ENCODE results near the gene LRP5.
A peak's percentile ranks its signal among the peaks of the same experiment; 100 is the strongest.

LRP5 gene

GRCh38 chr11:68325183-68325906 is 13.0 kb downstream of the LRP5 start:
- Histone ChIP-seq H3K27ac (ENCODE audit: low read length) (no peak overlapping the region), H3K9ac (ENCODE audit: low read length in 2 of 2) (peak overlapping the region in 1 of 2 donors; percentile 5), H3K4me1 (ENCODE audit: control insufficient read depth, insufficient read depth, low read length) (peaks cover 72% of the 10 kb centered on the region), H3K4me3 (ENCODE audit: low read length in 2 of 2) (no peak overlapping the region), H3K9me3 (ENCODE audit: control insufficient read depth in 2 of 2, low read length in 2 of 2) (no peaks in the 10 kb centered on the region), H3K36me3 (ENCODE audit: control insufficient read depth in 2 of 2, insufficient read depth in 2 of 2, low read length in 2 of 2) (no peaks in the 10 kb centered on the region), H3K27me3 (ENCODE audit: control insufficient read depth in 1 of 2, insufficient read depth in 2 of 2, low read length in 2 of 2) (no peaks in the 10 kb centered on the region)

GRCh38 chr11:68325907-68326220 is 13.5 kb downstream of the LRP5 start:
- Histone ChIP-seq H3K27me3 (ENCODE audit: control insufficient read depth in 1 of 2, insufficient read depth in 2 of 2, low read length in 2 of 2) (no peaks in the 10 kb centered on the region), H3K9me3 (ENCODE audit: control insufficient read depth in 2 of 2, low read length in 2 of 2) (no peaks in the 10 kb centered on the region), H3K36me3 (ENCODE audit: control insufficient read depth in 2 of 2, insufficient read depth in 2 of 2, low read length in 2 of 2) (no peaks in the 10 kb centered on the region), H3K4me1 (ENCODE audit: control insufficient read depth, insufficient read depth, low read length) (peaks cover 77% of the 10 kb centered on the region), H3K27ac (ENCODE audit: low read length) (no peak overlapping the region), H3K9ac (ENCODE audit: low read length in 2 of 2) (peak overlapping the region in 1 of 2 donors; percentile 5), H3K4me3 (ENCODE audit: low read length in 2 of 2) (no peak overlapping the region)

GRCh38 chr11:68326334-68327215 is 14.2 kb downstream of the LRP5 start:
- Histone ChIP-seq H3K27me3 (ENCODE audit: control insufficient read depth in 1 of 2, insufficient read depth in 2 of 2, low read length in 2 of 2) (no peaks in the 10 kb centered on the region), H3K27ac (ENCODE audit: low read length) (no peak overlapping the region), H3K9me3 (ENCODE audit: control insufficient read depth in 2 of 2, low read length in 2 of 2) (no peaks in the 10 kb centered on the region), H3K9ac (ENCODE audit: low read length in 2 of 2) (no peak overlapping the region), H3K4me3 (ENCODE audit: low read length in 2 of 2) (no peak overlapping the region), H3K4me1 (ENCODE audit: control insufficient read depth, insufficient read depth, low read length) (peaks cover 79% of the 10 kb centered on the region), H3K36me3 (ENCODE audit: control insufficient read depth in 2 of 2, insufficient read depth in 2 of 2, low read length in 2 of 2) (no peaks in the 10 kb centered on the region)

GRCh38 chr11:68327586-68328370 is 15.4 kb downstream of the LRP5 start:
- Histone ChIP-seq H3K9ac (ENCODE audit: low read length in 2 of 2) (no peak overlapping the region), H3K27ac (ENCODE audit: low read length) (no peak overlapping the region), H3K36me3 (ENCODE audit: control insufficient read depth in 2 of 2, insufficient read depth in 2 of 2, low read length in 2 of 2) (no peaks in the 10 kb centered on the region), H3K4me1 (ENCODE audit: control insufficient read depth, insufficient read depth, low read length) (peaks cover 81% of the 10 kb centered on the region), H3K4me3 (ENCODE audit: low read length in 2 of 2) (peak overlapping the region; percentile 43 to 47), H3K27me3 (ENCODE audit: control insufficient read depth in 1 of 2, insufficient read depth in 2 of 2, low read length in 2 of 2) (no peaks in the 10 kb centered on the region), H3K9me3 (ENCODE audit: control insufficient read depth in 2 of 2, low read length in 2 of 2) (no peaks in the 10 kb centered on the region)

GRCh38 chr11:68328374-68329091 is 16.1 kb downstream of the LRP5 start:
- no peaks in the 10 kb centered on the region for H3K36me3 ChIP-seq (ENCODE audit: control insufficient read depth in 2 of 2, insufficient read depth in 2 of 2, low read length in 2 of 2)
- peaks cover 87% of the 10 kb centered on the region for H3K4me1 ChIP-seq (ENCODE audit: control insufficient read depth, insufficient read depth, low read length)
- peak overlapping the region in 1 of 2 donors; percentile 32 for H3K9ac ChIP-seq (ENCODE audit: low read length in 2 of 2)
- H3K9me3 ChIP-seq (ENCODE audit: control insufficient read depth in 2 of 2, low read length in 2 of 2), result no peaks in the 10 kb centered on the region
- H3K4me3 ChIP-seq (ENCODE audit: low read length in 2 of 2), result peak overlapping the region in 1 of 2 donors; percentile 52
- peak overlapping the region; percentile 18 for H3K27ac ChIP-seq (ENCODE audit: low read length)
- H3K27me3 ChIP-seq (ENCODE audit: control insufficient read depth in 1 of 2, insufficient read depth in 2 of 2, low read length in 2 of 2), result no peaks in the 10 kb centered on the region

GRCh38 chr11:68329536-68329935 is 17.1 kb downstream of the LRP5 start:
- Histone ChIP-seq H3K27me3 (ENCODE audit: control insufficient read depth in 1 of 2, insufficient read depth in 2 of 2, low read length in 2 of 2) (no peaks in the 10 kb centered on the region), H3K9me3 (ENCODE audit: control insufficient read depth in 2 of 2, low read length in 2 of 2) (no peaks in the 10 kb centered on the region), H3K4me3 (ENCODE audit: low read length in 2 of 2) (no peak overlapping the region), H3K4me1 (ENCODE audit: control insufficient read depth, insufficient read depth, low read length) (peaks cover 86% of the 10 kb centered on the region), H3K36me3 (ENCODE audit: control insufficient read depth in 2 of 2, insufficient read depth in 2 of 2, low read length in 2 of 2) (no peaks in the 10 kb centered on the region), H3K9ac (ENCODE audit: low read length in 2 of 2) (no peak overlapping the region), H3K27ac (ENCODE audit: low read length) (no peak overlapping the region)

GRCh38 chr11:68329978-68330699 is 17.7 kb downstream of the LRP5 start:
- Histone ChIP-seq H3K27ac (ENCODE audit: low read length) (no peak overlapping the region), H3K4me1 (ENCODE audit: control insufficient read depth, insufficient read depth, low read length) (peaks cover 80% of the 10 kb centered on the region), H3K9me3 (ENCODE audit: control insufficient read depth in 2 of 2, low read length in 2 of 2) (no peaks in the 10 kb centered on the region), H3K9ac (ENCODE audit: low read length in 2 of 2) (no peak overlapping the region), H3K36me3 (ENCODE audit: control insufficient read depth in 2 of 2, insufficient read depth in 2 of 2, low read length in 2 of 2) (no peaks in the 10 kb centered on the region), H3K4me3 (ENCODE audit: low read length in 2 of 2) (peak overlapping the region in 1 of 2 donors; percentile 8), H3K27me3 (ENCODE audit: control insufficient read depth in 1 of 2, insufficient read depth in 2 of 2, low read length in 2 of 2) (no peaks in the 10 kb centered on the region)

GRCh38 chr11:68330700-68331337 is 18.4 kb downstream of the LRP5 start:
- no peaks in the 10 kb centered on the region for H3K9me3 ChIP-seq (ENCODE audit: control insufficient read depth in 2 of 2, low read length in 2 of 2)
- no peaks in the 10 kb centered on the region for H3K36me3 ChIP-seq (ENCODE audit: control insufficient read depth in 2 of 2, insufficient read depth in 2 of 2, low read length in 2 of 2)
- H3K27ac ChIP-seq (ENCODE audit: low read length), result no peak overlapping the region
- H3K4me3 ChIP-seq (ENCODE audit: low read length in 2 of 2), result peak overlapping the region in 1 of 2 donors; percentile 8
- no peak overlapping the region for H3K9ac ChIP-seq (ENCODE audit: low read length in 2 of 2)
- H3K4me1 ChIP-seq (ENCODE audit: control insufficient read depth, insufficient read depth, low read length), result peaks cover 79% of the 10 kb centered on the region
- no peaks in the 10 kb centered on the region for H3K27me3 ChIP-seq (ENCODE audit: control insufficient read depth in 1 of 2, insufficient read depth in 2 of 2, low read length in 2 of 2)

GRCh38 chr11:68331338-68331947 is 19.1 kb downstream of the LRP5 start:
- peaks cover 78% of the 10 kb centered on the region for H3K4me1 ChIP-seq (ENCODE audit: control insufficient read depth, insufficient read depth, low read length)
- no peaks in the 10 kb centered on the region for H3K9me3 ChIP-seq (ENCODE audit: control insufficient read depth in 2 of 2, low read length in 2 of 2)
- H3K36me3 ChIP-seq (ENCODE audit: control insufficient read depth in 2 of 2, insufficient read depth in 2 of 2, low read length in 2 of 2), result no peaks in the 10 kb centered on the region
- H3K27ac ChIP-seq (ENCODE audit: low read length), result no peak overlapping the region
- no peaks in the 10 kb centered on the region for H3K27me3 ChIP-seq (ENCODE audit: control insufficient read depth in 1 of 2, insufficient read depth in 2 of 2, low read length in 2 of 2)
- H3K4me3 ChIP-seq (ENCODE audit: low read length in 2 of 2), result no peak overlapping the region
- H3K9ac ChIP-seq (ENCODE audit: low read length in 2 of 2), result no peak overlapping the region
